GM23248 (cell line): ENCODE data around the gene CLCF1.

Experiments
- EZH2 ChIP-seq: fragments of 200-600 bp; sonication (generic); IDR thresholded peaks from 2 replicates; pipeline ENCODE4 v1.6.1; 2018; ENCODE audit warnings: antibody characterized with exemption, mild to moderate bottlenecking; ENCODE audit not compliant: insufficient read depth, poor library complexity, severe bottlenecking
- EZH2phosphoT487 ChIP-seq: fragments of 200-600 bp; sonication (generic); IDR thresholded peaks from 2 replicates; pipeline ENCODE4 v1.6.1; 2018; ENCODE audit warnings: antibody characterized with exemption, moderate library complexity, mild to moderate bottlenecking, low read depth; ENCODE audit not compliant: insufficient read depth

DNA sequence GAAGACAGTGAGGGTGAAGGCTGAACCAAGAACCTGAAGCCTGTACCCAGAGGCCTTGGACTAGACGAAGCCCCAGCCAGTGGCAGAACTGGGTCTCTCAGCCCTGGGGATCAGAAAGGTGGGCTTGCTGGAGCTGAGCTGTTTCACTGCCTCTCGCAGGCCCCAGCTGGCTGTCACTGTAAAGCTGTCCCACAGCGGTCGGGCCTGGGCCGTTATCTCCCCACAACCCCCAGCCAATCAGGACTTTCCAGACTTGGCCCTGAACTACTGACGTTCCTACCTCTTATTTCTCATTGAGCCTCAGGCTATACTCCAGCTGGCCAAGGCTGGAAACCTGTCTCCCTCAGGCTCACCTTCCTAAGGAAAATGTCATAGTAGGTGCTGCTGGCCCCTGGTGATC is 24.1 kb upstream of the CLCF1 start:
- TF ChIP-seq EZH2phosphoT487 (no peak), EZH2 (no peak)
